HCT116 (cell line): Measurements from ENCODE around the gene SLC35F1. TPM values are rescaled to one million over a fixed set of nuclear protein-coding genes. Genes with fewer than 3 reads are reported as not detected.

Experiments used
- ATAC-seq: fragments of 200-7000 bp; cut with Tn5 transposase; 2 replicates; pipeline ENCODE4 v1.9.1; 2020; ENCODE audit warnings: mild to moderate bottlenecking, moderate library complexity
- BruUV-seq: library from RNA; stranded (reverse); fragments of 400-500 nt; replicated peaks from 2 replicates; lab custom pipeline; 2021; lab: Mats Ljungman, UMichigan
- CTCF ChIA-PET: fragments of 300-600 bp; sonication (Branson Sonifier 250); formaldehyde crosslinking; loops from one replicate; lab custom pipeline; 2021; ENCODE audit warnings: antibody characterized with exemption; lab: Charles Lee
- POLR2A ChIA-PET: fragments of 300-600, 350-600 bp; sonication (Branson Sonifier 250); formaldehyde crosslinking; loops from one replicate; lab custom pipeline; 2021; ENCODE audit warnings: antibody characterized with exemption; lab: Charles Lee
- RAD21 ChIA-PET, 2 experiments: fragments of 300-600 bp; sonication (Branson Sonifier 250); formaldehyde crosslinking; loops; one replicate each; lab custom pipeline; 2023; ENCODE audit warnings: low total read pairs in 2 of 2; ENCODE audit not compliant: uncharacterized antibody in 2 of 2, unreplicated experiment in 2 of 2, low non-redundant PET in 1 of 2; lab: Charles Lee
- DNase-seq: peaks from one replicate; pipeline ENCODE4 v3.0.0-alpha.2; 2010; ENCODE audit warnings: low read depth, low spot score
- H2AFZ ChIP-seq: fragments of 200-600 bp; shearing (Covaris generic), sonication (generic); 2 replicates; pipeline ENCODE4 v1.6.1; 2017; ENCODE audit warnings: low read depth, mixed run types, mixed read lengths, antibody characterized with exemption, low read length; ENCODE audit not compliant: poor library complexity, severe bottlenecking
- H3K27ac ChIP-seq: 2 replicates; pipeline ENCODE4 v1.5.1; 2012; ENCODE audit warnings: low read depth, low read length
- H3K27me3 ChIP-seq: fragments of 200-600 bp; sonication (generic); 2 replicates; pipeline ENCODE4 v1.6.1; 2016; ENCODE audit warnings: mixed run types, low read length, mixed read lengths; ENCODE audit not compliant: insufficient read depth
- H3K36me3 ChIP-seq, 2 experiments: fragments of 200-500 bp in 1 of 2; fragments of 200-600 bp in 1 of 2; sonication (Bioruptor generic) in 1 of 2; sonication (generic) in 1 of 2; 2 replicates each; pipeline versions ENCODE4 v1.5.1 to v1.6.1; 2014 to 2016; ENCODE audit warnings: low read length in 2 of 2, inconsistent platforms in 1 of 2, mixed read lengths in 1 of 2, mixed run types in 1 of 2; ENCODE audit not compliant: insufficient read depth in 2 of 2, control insufficient read depth in 1 of 2
- H3K4me1 ChIP-seq, 2 experiments: fragments of 200-600 bp in 1 of 2; sonication (generic) in 1 of 2; 2 replicates each; pipeline versions ENCODE4 v1.5.1 to v1.6.1; 2012 to 2017; ENCODE audit warnings: low read length in 2 of 2, inconsistent platforms in 1 of 2, mild to moderate bottlenecking in 1 of 2, mixed read lengths in 1 of 2, mixed run types in 1 of 2, moderate library complexity in 1 of 2; ENCODE audit not compliant: insufficient read depth in 2 of 2, control insufficient read depth in 1 of 2
- H3K4me2 ChIP-seq: fragments of 200-600 bp; sonication (generic); 2 replicates; pipeline ENCODE4 v1.6.1; 2017; ENCODE audit warnings: mixed run types, low read length, mixed read lengths
- H3K4me3 ChIP-seq, 2 experiments: fragments of 200-600 bp in 1 of 2; sonication (generic) in 1 of 2; replicated peaks in 1 of 2; 2 replicates each; pipeline ENCODE4 v1.5.1; 2011 to 2016; ENCODE audit warnings: low read length in 2 of 2, control low read depth in 1 of 2, low read depth in 1 of 2, mild to moderate bottlenecking in 1 of 2, mixed read lengths in 1 of 2, mixed run types in 1 of 2
- H3K79me2 ChIP-seq: fragments of 200-600 bp; sonication (generic); 2 replicates; pipeline ENCODE4 v1.6.1; 2017; ENCODE audit warnings: mild to moderate bottlenecking, mixed run types, low read length, moderate library complexity, mixed read lengths; ENCODE audit not compliant: insufficient read depth
- H3K9ac ChIP-seq: fragments of 200-600 bp; sonication (generic); 2 replicates; pipeline ENCODE4 v1.6.1; 2016; ENCODE audit warnings: low read length, mixed read lengths
- H3K9me2 ChIP-seq: fragments of 200-600 bp; sonication (generic), shearing (Covaris generic); 2 replicates; pipeline ENCODE4 v1.6.1; 2017; ENCODE audit warnings: mixed run types, mild to moderate bottlenecking, moderate library complexity; ENCODE audit not compliant: insufficient read depth
- H3K9me3 ChIP-seq, 2 experiments: fragments of 200-500 bp in 1 of 2; fragments of 200-600 bp in 1 of 2; sonication (Bioruptor generic) in 1 of 2; sonication (generic) in 1 of 2; 2 replicates each; pipeline ENCODE4 v1.6.1; 2014 to 2017; ENCODE audit warnings: low read length in 2 of 2, mixed read lengths in 2 of 2, inconsistent platforms in 1 of 2, low read depth in 1 of 2, mild to moderate bottlenecking in 1 of 2, mixed run types in 1 of 2, moderate library complexity in 1 of 2; ENCODE audit not compliant: control insufficient read depth in 1 of 2, insufficient read depth in 1 of 2
- H4K20me1 ChIP-seq: fragments of 200-600 bp; sonication (generic), shearing (Covaris generic); 2 replicates; pipeline ENCODE4 v1.6.1; 2017; ENCODE audit warnings: mixed run types, mild to moderate bottlenecking, moderate library complexity; ENCODE audit not compliant: insufficient read depth
- EGR1 ChIP-seq: IDR thresholded peaks from 2 replicates; pipeline ENCODE4 v1.6.1; 2012; ENCODE audit warnings: low read depth
- ELF1 ChIP-seq: IDR thresholded peaks from 2 replicates; pipeline ENCODE4 v1.6.1; 2012; ENCODE audit warnings: low read depth, borderline replicate concordance
- EZH2 ChIP-seq: fragments of 200-600 bp; sonication (generic); IDR thresholded peaks from 2 replicates; pipeline ENCODE4 v1.6.1; 2017; ENCODE audit warnings: antibody characterized with exemption, mixed run types
- POLR2A ChIP-seq: IDR thresholded peaks from 2 replicates; pipeline ENCODE4 v1.7.0; 2011; ENCODE audit warnings: borderline replicate concordance; ENCODE audit not compliant: insufficient read depth, insufficient read length; ENCODE audit errors: extremely low read depth
- SIN3A ChIP-seq: IDR thresholded peaks from 2 replicates; pipeline ENCODE4 v1.6.1; 2012; ENCODE audit warnings: low read depth
- SRF ChIP-seq: IDR thresholded peaks from 2 replicates; pipeline ENCODE4 v1.6.1; 2012; ENCODE audit warnings: low read depth
- TCF7L2 ChIP-seq: IDR thresholded peaks from 2 replicates; pipeline ENCODE4 v1.7.0; 2011; ENCODE audit warnings: borderline replicate concordance, inconsistent platforms; ENCODE audit not compliant: insufficient read depth, insufficient read length; ENCODE audit errors: extremely low read depth
- YY1 ChIP-seq: IDR thresholded peaks from 2 replicates; pipeline ENCODE4 v1.6.1; 2011; ENCODE audit warnings: low read length, low read depth, moderate library complexity, mild to moderate bottlenecking; ENCODE audit not compliant: insufficient replicate concordance; ENCODE audit errors: extremely low read depth
- ZBTB33 ChIP-seq: IDR thresholded peaks from 2 replicates; pipeline ENCODE4 v1.6.1; 2011; ENCODE audit warnings: mild to moderate bottlenecking, low read length, moderate library complexity; ENCODE audit not compliant: insufficient replicate concordance; ENCODE audit errors: extremely low read depth
- ZFX ChIP-seq: fragments of 450-650 bp; IDR thresholded peaks from 2 replicates; pipeline ENCODE4 v1.6.1; 2017
- intact Hi-C: fragments of 100-400 bp; cut with micrococcal nuclease; formaldehyde crosslinking; loops from 2 replicates; pipeline ENCODE4 v1.10.0; 2022
- total RNA-seq: library from RNA; stranded (reverse); gene quantifications from one replicate; pipeline ENCODE4 v1.2.1, GENCODE V29; 2021; ENCODE audit not compliant: unreplicated experiment
- TF ChIP-seq, protein P1 (sequence below): IDR thresholded peaks from 2 replicates; pipeline ENCODE4 v1.6.1; 2012
- TF ChIP-seq, protein P2 (sequence below): IDR thresholded peaks from 2 replicates; pipeline ENCODE4 v1.6.1; 2012
- TF ChIP-seq, protein P3 (sequence below): IDR thresholded peaks from 2 replicates; pipeline ENCODE4 v1.6.1; 2012; ENCODE audit warnings: low read depth

Gene SLC35F1
- total RNA-seq, 1 experiment from 2014 or later = 0.07 TPM

GRCh38 chr6:118207947-118208346 is 300.9 kb downstream of the SLC35F1 start:
- no peaks in the 10 kb centered on the region for H3K27me3 ChIP-seq
- no peaks in the 10 kb centered on the region for H3K36me3 ChIP-seq
- no peak overlapping the region for H3K9ac ChIP-seq
- no peak overlapping the region for H2AFZ ChIP-seq
- no peaks in the 10 kb centered on the region for H3K9me2 ChIP-seq
- RAD21 ChIA-PET = no interaction called here
- no peaks in the 10 kb centered on the region for H3K9me3 ChIP-seq
- CTCF ChIA-PET = no interaction called here
- no peak overlapping the region for H3K27ac ChIP-seq
- DNase-seq (no peak), ATAC-seq (no peak)
- H4K20me1 ChIP-seq = no peaks in the 10 kb centered on the region
- H3K4me3 ChIP-seq = no peak overlapping the region
- H3K4me2 ChIP-seq = no peak overlapping the region
- POLR2A ChIA-PET = no interaction called here
- no peaks in the 10 kb centered on the region for H3K4me1 ChIP-seq
- intact Hi-C loops = no loop called here
- BruUV-seq = no TSS peak
- no peaks in the 10 kb centered on the region for H3K79me2 ChIP-seq
- TF ChIP-seq SRF = no peak
- no peak for TF ChIP-seq SIN3A
- TF ChIP-seq, protein P1, sequence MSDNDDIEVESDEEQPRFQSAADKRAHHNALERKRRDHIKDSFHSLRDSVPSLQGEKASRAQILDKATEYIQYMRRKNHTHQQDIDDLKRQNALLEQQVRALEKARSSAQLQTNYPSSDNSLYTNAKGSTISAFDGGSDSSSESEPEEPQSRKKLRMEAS = no peak
- TF ChIP-seq POLR2A = no peak
- TF ChIP-seq YY1 = no peak
- no peak for TF ChIP-seq TCF7L2
- TF ChIP-seq, protein P2, sequence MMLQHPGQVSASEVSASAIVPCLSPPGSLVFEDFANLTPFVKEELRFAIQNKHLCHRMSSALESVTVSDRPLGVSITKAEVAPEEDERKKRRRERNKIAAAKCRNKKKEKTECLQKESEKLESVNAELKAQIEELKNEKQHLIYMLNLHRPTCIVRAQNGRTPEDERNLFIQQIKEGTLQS = no peak
- TF ChIP-seq, all 23 proteins: peak for 0

GRCh38 chr6:118212451-118213173 is 305.5 kb downstream of the SLC35F1 start:
- BruUV-seq = no TSS peak
- no peaks in the 10 kb centered on the region for H3K9me2 ChIP-seq
- no peaks in the 10 kb centered on the region for H3K4me1 ChIP-seq
- no peaks in the 10 kb centered on the region for H4K20me1 ChIP-seq
- POLR2A ChIA-PET = no interaction called here
- no peaks in the 10 kb centered on the region for H3K36me3 ChIP-seq
- H3K27ac ChIP-seq = no peak overlapping the region
- RAD21 ChIA-PET = no interaction called here
- no peak for DNase-seq
- no peak overlapping the region for H3K9ac ChIP-seq
- CTCF ChIA-PET = no interaction called here
- H3K4me2 ChIP-seq = no peak overlapping the region
- H3K4me3 ChIP-seq = no peak overlapping the region
- H3K79me2 ChIP-seq = no peaks in the 10 kb centered on the region
- no peak overlapping the region for H2AFZ ChIP-seq
- no peaks in the 10 kb centered on the region for H3K9me3 ChIP-seq
- intact Hi-C loops = no loop called here
- H3K27me3 ChIP-seq = no peaks in the 10 kb centered on the region
- ATAC-seq = no peak
- TF ChIP-seq ZBTB33 (no peak), ZFX (no peak), SRF (no peak), SIN3A (no peak), ELF1 (no peak), POLR2A (no peak), TCF7L2 (no peak), EGR1 (no peak), EZH2 (no peak)
- TF ChIP-seq, protein P3, sequence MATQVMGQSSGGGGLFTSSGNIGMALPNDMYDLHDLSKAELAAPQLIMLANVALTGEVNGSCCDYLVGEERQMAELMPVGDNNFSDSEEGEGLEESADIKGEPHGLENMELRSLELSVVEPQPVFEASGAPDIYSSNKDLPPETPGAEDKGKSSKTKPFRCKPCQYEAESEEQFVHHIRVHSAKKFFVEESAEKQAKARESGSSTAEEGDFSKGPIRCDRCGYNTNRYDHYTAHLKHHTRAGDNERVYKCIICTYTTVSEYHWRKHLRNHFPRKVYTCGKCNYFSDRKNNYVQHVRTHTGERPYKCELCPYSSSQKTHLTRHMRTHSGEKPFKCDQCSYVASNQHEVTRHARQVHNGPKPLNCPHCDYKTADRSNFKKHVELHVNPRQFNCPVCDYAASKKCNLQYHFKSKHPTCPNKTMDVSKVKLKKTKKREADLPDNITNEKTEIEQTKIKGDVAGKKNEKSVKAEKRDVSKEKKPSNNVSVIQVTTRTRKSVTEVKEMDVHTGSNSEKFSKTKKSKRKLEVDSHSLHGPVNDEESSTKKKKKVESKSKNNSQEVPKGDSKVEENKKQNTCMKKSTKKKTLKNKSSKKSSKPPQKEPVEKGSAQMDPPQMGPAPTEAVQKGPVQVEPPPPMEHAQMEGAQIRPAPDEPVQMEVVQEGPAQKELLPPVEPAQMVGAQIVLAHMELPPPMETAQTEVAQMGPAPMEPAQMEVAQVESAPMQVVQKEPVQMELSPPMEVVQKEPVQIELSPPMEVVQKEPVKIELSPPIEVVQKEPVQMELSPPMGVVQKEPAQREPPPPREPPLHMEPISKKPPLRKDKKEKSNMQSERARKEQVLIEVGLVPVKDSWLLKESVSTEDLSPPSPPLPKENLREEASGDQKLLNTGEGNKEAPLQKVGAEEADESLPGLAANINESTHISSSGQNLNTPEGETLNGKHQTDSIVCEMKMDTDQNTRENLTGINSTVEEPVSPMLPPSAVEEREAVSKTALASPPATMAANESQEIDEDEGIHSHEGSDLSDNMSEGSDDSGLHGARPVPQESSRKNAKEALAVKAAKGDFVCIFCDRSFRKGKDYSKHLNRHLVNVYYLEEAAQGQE = no peak
- TF ChIP-seq, protein P2 = no peak
